Measurements from ENCODE around the gene C18orf63.
"Not testable (repeated sequence)": the region's sequence is repeated elsewhere in the genome, so short reads cannot be mapped to it uniquely, and the experiment has no call there.

Gene C18orf63

DNA sequence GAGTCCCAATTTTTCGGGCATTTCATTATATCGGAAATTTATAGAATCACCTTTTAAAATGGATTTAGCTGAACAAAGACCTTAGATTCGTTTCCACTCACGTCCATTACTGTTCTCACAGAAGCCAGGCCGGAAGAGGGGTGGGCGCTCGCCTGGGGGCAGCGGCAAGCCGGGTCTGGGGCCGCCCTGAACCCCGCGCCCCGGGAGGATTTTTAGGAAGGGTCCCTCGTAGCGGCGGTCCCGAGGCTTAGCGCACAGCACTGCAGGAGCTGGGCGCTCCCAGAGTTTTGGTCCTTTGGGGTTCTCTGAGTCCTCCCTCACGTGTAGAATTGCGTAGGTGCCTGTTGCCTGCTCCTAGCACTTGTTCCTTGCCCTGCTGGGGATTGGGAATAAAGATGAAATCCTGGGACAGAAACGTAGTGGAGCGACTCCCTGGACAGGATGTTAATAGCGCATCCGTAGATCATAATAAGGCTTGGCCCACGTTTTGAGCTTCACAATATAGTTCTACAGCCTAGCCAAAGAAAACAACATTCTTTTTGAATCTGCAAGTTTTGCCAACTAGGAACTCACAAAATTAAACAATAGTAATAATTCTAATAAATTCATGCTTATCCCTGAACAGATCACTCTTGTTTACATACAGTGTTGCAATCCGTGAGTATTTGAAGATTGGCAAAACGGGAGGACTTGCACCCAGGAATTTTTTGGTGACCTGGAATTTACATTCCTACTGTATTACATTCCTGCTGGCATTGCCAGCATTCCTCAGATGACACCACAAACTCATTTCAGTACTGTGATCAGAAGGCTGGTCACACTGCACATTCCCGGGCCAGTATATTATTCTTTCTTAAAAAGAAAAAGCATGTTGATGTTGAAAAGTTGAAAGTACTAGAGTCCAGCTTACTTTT lies 875 bp downstream of the C18orf63 start:
- H3K27ac ChIP-seq: no peak overlapping the region
- DNase-seq (ENCODE audit: low read depth, low spot score): no peak

DNA sequence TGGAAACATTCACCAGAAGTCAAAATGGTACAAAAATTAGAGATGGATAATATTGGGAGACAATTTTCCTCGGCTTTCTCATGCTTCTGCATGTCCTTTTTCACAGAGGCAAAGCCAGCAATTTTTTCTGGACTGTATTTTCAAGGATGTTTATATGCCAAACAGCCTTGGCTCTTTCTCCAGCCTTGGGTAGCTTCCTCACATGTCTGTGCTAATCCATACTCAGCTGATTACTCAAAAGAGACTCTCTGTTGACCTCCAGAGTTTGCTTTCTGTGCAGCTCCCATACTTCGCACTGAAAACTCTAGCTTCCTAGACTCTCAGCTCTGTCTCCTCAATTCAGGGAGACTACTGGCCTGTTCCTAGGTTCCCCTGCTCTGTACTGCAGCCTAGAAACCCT lies 10.6 kb downstream of the C18orf63 start:
- H3K27ac ChIP-seq: no peak overlapping the region
- DNase-seq (ENCODE audit: low read depth, low spot score): no peak

DNA sequence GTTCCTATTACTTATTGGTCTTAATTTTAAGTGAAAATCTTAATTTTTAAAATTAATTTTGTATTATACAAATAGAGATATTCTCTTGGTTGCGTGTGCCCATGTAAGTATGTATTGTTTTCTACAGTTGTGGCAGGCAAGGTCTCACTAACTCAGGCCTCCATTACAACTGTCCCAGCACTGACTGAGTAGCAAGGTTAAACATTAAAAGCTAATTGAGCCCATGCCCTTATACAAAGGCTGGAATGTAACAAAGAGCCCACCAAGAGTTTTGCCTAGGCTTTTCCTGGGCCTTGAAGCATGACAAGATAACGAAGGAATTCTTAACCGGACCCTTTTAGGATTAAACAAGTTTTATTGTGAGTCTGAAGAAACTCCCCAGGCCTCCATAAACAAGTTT lies 11.2 kb downstream of the C18orf63 start:
- not testable (repeated sequence) for DNase-seq (ENCODE audit: low read depth, low spot score); H3K27ac ChIP-seq

DNA sequence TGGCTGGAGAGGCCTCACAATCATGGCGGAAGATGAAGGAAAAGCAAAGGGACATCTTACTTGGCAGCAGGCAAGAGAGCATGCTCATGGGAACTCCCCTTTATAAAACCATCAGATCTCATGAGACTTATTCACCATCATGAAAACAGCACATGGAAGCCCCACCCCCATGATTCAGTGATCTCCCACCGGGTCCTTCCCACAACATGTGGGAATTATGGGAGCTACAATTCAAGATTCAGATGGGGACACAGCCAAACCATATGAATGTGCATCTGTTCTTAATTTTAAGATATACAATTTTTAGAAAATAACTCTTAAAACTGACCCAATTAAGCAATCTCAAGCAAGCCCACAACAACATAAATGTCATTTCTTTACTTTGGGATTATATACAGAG lies 12.6 kb downstream of the C18orf63 start:
- no peak for DNase-seq (ENCODE audit: low read depth, low spot score)
- H3K27ac ChIP-seq: no peak overlapping the region

DNA sequence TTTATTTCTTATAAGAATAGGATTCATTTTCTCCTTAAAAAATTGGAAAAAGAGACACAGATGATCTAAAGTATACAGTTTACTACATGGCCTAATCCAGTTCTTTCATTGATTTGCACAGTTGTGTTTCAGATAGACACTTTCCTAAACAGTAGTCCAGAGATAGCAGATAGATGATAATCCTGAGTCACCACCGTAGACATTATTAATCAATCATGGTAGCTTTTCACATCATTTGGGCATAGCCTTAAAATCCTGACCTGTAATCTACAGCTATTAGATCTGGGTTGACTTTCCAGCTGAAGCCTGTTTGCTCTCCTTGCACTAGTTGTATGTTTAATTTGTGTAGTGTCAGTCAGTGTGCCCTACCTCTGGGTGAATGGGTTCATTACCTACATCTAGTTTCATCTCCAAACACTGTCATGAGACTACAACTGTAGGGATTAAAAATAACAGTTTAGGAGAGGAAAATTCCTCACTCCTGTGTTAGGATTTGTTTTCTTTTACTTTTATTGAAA lies 14.1 kb downstream of the C18orf63 start:
- no peak overlapping the region for H3K27ac ChIP-seq
- DNase-seq (ENCODE audit: low read depth, low spot score): no peak

DNA sequence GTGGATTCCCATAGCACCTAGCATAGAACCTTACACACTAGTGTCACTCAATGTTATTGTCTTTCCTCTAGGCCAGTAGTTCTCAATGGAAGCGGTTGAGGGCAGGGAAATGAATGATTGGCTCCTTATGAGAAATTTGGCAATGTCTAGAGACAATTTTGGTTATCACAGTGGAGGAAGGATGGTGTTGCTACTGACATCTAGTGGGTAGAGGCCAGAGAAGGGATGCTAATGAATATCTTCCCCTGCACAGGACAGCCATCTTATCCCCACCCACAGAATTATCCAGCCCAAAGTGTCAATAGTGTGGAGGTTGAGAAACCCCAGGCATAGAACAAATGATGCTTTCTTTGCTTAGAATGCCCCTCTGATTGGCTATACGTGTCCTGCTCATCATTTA lies 15.8 kb downstream of the C18orf63 start:
- DNase-seq (ENCODE audit: low read depth, low spot score): no peak
- no peak overlapping the region for H3K27ac ChIP-seq

DNA sequence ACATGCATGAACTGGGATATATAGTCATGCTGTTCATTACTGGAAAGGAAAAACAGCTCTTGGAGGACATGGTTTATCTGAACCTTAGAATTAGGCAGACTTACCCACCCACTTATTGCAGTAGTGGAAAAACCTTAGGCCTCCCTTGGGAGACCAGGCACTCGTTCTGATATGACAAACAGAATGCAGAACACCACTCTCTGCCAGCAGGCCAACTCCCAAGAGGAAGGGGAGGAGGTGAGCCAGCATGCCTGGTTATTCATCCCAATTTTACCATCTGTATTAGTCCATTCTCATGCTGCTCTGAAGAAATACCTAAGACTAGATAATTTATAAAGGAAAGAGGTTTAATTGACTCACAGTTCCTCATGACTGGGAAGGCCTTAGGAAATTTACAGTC lies 17.5 kb downstream of the C18orf63 start:
- no peak for DNase-seq (ENCODE audit: low read depth, low spot score)

DNA sequence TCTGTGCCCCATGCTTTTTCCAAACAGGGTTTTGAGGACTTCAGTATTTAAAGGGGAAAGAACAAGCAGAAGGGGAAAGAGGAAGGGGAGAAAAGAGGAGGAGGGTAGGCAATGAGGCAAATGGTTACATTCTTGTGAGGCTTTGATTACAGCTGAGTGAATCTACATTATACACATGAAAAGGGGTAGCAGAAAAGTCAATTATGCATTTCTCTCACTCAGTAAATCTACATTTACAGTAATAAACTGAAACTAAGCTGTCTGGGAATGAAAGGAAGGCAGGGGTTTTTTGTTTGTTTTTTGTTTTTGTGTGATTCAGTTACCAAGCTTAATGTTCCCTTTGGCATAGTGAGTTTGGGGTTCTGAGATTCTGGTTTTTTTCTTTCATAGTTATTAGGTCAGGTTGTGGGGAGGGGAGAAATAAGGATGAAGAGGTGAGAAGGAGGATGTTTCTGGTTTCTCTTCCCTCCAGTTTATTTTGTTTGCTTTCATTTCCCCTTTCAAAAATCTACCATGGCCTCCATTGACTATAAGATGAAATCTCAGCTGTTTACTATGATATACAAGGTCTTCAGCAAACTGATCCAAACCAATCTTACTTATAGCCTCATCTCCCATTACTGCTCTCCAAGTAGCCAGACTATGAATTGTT lies 18.7 kb downstream of the C18orf63 start:
- no peak overlapping the region for H3K27ac ChIP-seq
- DNase-seq (ENCODE audit: low read depth, low spot score): no peak

More for the DNA sequence above, 17.5 kb downstream of the C18orf63 start:
- H3K27ac ChIP-seq: no peak overlapping the region

DNA sequence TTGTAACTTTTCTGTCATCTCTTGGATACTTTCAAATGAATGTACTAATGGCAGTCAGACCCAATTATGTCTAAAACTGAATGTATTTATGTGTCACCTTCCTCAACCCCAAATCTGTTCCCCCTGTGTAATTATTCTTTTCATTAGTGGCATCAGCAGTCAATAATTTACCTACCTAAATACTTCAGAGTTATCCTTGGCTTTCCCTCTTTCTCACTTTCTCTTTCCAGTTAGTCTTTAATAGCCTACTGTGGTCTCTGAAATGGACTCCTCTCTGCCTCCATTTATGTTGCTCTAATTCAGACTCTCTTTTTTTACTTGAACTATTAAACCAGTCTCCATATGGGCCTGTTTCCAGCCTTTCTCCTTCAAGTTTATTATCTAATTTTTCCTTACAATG lies 21.0 kb downstream of the C18orf63 start:
- DNase-seq (ENCODE audit: low read depth, low spot score): no peak
- no peak overlapping the region for H3K27ac ChIP-seq

DNA sequence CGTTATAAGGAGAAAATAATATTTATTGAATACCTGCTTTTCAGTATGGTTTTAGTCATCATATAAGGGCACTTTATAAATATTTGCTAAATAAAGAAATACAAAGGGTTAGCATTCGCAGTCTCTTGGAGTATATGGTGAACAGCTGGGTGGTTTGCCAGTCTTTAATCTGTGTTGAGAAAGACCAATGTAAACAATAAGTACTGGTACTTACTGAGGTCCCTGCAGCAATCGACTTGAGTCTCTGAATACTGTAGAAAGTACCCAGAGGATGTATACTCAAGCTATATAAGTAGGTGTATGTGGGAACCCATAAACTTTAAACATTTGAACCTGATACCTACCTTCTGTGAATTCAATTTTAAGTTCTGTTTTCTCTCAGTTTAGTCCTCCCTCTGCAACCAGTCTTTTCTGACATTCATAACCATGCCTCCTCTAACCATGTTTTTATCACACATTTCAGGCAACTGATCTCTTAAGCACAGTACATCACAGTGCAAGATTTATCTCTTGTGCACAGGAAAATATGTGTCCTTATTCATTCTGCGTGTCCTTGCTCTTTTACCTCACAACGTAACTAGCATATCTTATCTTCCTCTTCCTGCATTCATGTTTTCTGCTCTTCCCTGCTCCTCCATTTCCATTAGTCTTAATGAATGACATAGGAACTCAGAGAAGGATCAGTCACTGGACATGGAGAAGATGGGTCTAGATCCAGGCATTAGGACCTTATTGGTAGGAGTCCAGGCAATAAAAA lies 21.7 kb downstream of the C18orf63 start:
- H3K27ac ChIP-seq: no peak overlapping the region
- no peak for DNase-seq (ENCODE audit: low read depth, low spot score)

GRCh38 chr18:74337912-74338309 lies 22.3 kb downstream of the C18orf63 start:
- DNase-seq (ENCODE audit: low read depth, low spot score): no peak
- H3K27ac ChIP-seq: no peak overlapping the region

DNA sequence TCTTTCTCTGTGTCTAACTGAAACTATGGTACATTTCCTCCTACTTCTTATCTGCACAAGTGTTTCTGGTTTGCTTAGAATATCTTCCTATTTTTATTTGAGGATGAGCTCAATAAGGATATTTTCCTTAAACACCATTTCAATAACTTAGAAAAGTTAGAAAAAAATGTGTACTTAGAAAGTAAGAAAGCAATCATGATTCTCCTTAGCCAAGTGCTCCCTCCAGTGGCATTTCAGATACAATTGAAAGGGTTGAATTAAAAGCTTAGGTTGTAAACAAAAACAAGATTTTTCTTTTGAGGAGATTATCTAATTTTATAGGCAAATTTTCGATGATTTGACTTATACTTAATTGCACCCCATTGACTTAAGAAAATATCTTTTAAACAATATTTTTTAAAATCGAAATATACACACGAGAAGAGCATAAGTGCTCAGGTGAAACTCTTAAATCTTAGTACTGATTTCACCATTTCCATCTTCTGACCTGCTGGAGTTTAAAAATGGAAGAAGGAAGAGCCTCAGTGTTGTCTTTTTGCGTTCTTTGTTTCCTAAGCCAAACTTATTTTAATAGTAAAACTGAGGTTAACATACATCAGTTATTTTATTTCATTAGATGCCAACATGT lies 26.9 kb downstream of the C18orf63 start:
- DNase-seq (ENCODE audit: low read depth, low spot score): peak; percentile 8

DNA sequence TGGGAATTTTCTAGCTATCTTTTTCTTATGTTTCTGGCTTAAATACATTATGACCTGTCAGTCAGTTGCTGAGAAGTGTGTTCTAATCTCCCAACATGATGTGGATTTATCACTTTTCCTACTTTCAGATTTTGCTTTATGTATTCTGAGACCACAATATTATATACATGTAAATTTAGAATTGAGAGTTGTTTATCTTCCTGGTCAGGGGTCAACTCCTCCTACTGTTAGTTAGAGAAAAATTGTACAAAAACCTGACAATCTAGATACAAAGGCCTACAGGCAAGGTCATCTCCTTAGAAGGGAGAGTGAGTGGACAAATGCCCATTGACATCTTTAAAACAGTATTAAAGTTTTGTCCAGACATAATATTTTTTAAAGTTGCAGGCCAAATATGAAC lies 30.6 kb downstream of the C18orf63 start:
- no peak for DNase-seq (ENCODE audit: low read depth, low spot score)
- no peak overlapping the region for H3K27ac ChIP-seq

More for the DNA sequence above, 26.9 kb downstream of the C18orf63 start:
- H3K27ac ChIP-seq: no peak overlapping the region

DNA sequence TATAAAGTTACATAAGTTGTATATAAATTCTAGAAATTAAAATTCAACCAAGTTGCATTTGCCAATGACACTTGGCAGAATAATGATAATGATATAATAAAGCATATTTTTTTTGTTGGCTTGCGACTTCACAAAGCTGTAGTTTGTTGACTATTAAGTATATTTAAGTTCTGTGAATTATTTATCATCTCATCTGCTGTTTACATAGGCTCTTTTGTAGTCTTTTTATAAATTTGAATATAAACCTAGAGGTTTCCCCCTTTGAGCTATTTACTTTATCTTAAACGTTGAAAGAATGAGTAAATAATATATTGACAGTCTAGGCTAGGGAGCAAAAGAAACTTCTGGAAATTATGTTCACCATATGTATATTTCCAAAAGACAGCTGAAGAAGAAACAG lies 32.9 kb downstream of the C18orf63 start:
- DNase-seq (ENCODE audit: low read depth, low spot score): no peak
- H3K27ac ChIP-seq: no peak overlapping the region

DNA sequence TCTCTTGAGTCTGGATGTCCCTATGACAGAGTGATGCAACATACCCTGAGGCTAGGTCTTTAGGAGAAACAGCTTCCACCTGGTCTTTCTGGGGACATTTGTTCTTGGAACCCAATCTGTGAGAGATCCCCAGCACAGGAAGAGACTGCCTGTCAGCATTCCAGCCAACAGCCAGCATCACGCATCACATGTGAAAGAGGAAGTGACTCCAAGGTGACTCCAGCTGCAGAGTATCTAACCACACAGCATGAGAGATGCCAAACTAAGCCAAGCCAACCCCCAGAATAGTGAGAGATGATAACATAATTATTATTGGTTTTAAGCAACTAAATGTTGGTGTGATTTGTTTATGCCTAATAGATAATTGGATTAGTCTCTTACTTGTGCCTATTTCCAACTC lies 35.7 kb downstream of the C18orf63 start:
- DNase-seq (ENCODE audit: low read depth, low spot score): peak; percentile 31
- peak overlapping the region; percentile 54 for H3K27ac ChIP-seq

- H3K27ac ChIP-seq: no peak overlapping the region
- DNase-seq (ENCODE audit: low read depth, low spot score): peak; percentile 34
Observed at GRCh38 chr18:74353169-74353775, 37.6 kb downstream of the C18orf63 start.

DNA sequence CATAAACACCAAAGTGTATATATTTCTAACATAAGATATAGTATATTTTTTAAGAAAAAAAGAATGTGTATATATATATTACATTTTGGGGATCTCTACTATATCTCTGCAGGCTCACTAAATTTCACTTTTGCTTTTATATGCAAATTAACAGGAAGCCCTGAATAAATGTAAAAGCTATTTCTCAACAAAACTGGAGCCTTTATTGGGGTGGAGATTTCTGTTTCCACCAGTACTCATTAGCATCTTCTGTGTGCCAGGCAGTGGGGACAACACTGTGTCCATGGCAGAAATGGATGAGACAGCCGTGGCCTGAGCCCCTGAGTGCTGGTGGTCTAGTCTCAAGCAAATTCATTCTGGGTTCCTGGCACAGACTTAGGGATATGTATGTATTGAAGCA lies 41.3 kb downstream of the C18orf63 start:
- no peak for DNase-seq (ENCODE audit: low read depth, low spot score)
- H3K27ac ChIP-seq: no peak overlapping the region

- no peak overlapping the region for H3K27ac ChIP-seq
- no peak for DNase-seq (ENCODE audit: low read depth, low spot score)
Observed at GRCh38 chr18:74360852-74361655, 45.4 kb downstream of the C18orf63 start.

DNA sequence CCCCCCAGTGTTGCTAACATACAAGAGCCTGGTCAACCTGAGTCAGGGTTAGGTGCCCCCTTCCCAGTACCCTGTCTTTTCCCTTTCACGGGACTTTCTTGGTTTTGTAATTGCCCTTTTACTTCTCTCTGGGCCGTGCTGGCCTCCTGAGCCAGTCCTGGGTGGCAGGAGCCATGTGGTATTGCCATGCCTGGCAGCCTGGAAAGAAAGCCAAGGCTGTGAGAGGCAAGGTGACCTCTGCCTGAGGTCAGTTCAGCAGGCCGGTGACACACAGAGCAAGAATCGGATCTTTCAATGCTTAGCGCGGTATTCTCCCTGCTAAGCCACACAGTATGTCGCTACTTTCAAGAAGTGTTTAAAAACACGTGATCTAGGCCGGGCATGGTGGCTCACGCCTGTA lies 52.3 kb downstream of the C18orf63 start:
- H3K27ac ChIP-seq: no peak overlapping the region
- DNase-seq (ENCODE audit: low read depth, low spot score): no peak

Data from epithelial cell of prostate (primary cell).